ENCODE data around the gene POLN.
A peak's percentile ranks its signal among the peaks of the same experiment; 100 is the strongest.

Gene POLN

GRCh38 chr4:2241410-2242353 is at the start of gene POLN, which contains the start of gene HAUS3:
Gene POLN (minus strand): TSS chr4:2242121. CDS start chr4:2229231, 12,890 bp downstream.
Gene HAUS3 (minus strand): TSS chr4:2242121. CDS start chr4:2240946, 1,175 bp downstream.
- DNase-seq (ENCODE audit: low read depth in 2 of 2): peak; percentile 92 to 94

GRCh38 chr4:2290974-2291704 is 49.2 kb upstream of the POLN start:
- no peak for DNase-seq (ENCODE audit: low read depth in 2 of 2)

- no peak for DNase-seq (ENCODE audit: low read depth in 2 of 2)
These were observed 48.6 kb upstream of the POLN start for GRCh38 chr4:2290488-2290887.

- DNase-seq (ENCODE audit: low read depth in 2 of 2): no peak
These were observed 48.0 kb upstream of the POLN start for GRCh38 chr4:2289955-2290333.

GRCh38 chr4:2289311-2289954 is 47.5 kb upstream of the POLN start:
- DNase-seq (ENCODE audit: low read depth in 2 of 2): no peak

- DNase-seq (ENCODE audit: low read depth in 2 of 2): no peak
These were observed 46.2 kb upstream of the POLN start for GRCh38 chr4:2288051-2288541.

- DNase-seq (ENCODE audit: low read depth in 2 of 2): no peak
These were observed 45.6 kb upstream of the POLN start for GRCh38 chr4:2287594-2287915.

GRCh38 chr4:2286904-2287593 is 45.1 kb upstream of the POLN start:
- no peak for DNase-seq (ENCODE audit: low read depth in 2 of 2)

GRCh38 chr4:2285613-2286381 is 43.9 kb upstream of the POLN start:
- DNase-seq (ENCODE audit: low read depth in 2 of 2): no peak

GRCh38 chr4:2284934-2285612 is 43.2 kb upstream of the POLN start:
- DNase-seq (ENCODE audit: low read depth in 2 of 2): peak; percentile 23 to 26

- DNase-seq (ENCODE audit: low read depth in 2 of 2): no peak
These were observed 42.4 kb upstream of the POLN start for GRCh38 chr4:2284161-2284933.

- no peak for DNase-seq (ENCODE audit: low read depth in 2 of 2)
These were observed 41.3 kb upstream of the POLN start for GRCh38 chr4:2283199-2283711.

GRCh38 chr4:2281575-2282343 is 39.8 kb upstream of the POLN start:
- DNase-seq (ENCODE audit: low read depth in 2 of 2): no peak

GRCh38 chr4:2280531-2281300 is 38.8 kb upstream of the POLN start:
- DNase-seq (ENCODE audit: low read depth in 2 of 2): no peak

GRCh38 chr4:2277956-2278355 is 36.0 kb upstream of the POLN start:
- DNase-seq (ENCODE audit: low read depth in 2 of 2): no peak

GRCh38 chr4:2276581-2277325 is 34.8 kb upstream of the POLN start:
- DNase-seq (ENCODE audit: low read depth in 2 of 2): no peak

Measured in fibroblast of skin of left quadriceps (primary cell).